GM23338 (cell line): ENCODE results near the gene TULP4.

Experiments used
- CREB1 ChIP-seq: fragments of 250-450 bp; sonication (Bioruptor Pico); IDR thresholded peaks from 2 replicates; pipeline ENCODE4 v1.5.0; 2020; ENCODE audit warnings: low read depth, mild to moderate bottlenecking, moderate library complexity
- EZH2 ChIP-seq: fragments of 200-600 bp; sonication (generic); IDR thresholded peaks from one replicate; pipeline ENCODE4 v1.8.0; 2017; ENCODE audit warnings: antibody characterized with exemption, mild to moderate bottlenecking, low read depth; ENCODE audit not compliant: unreplicated experiment
- EZH2phosphoT487 ChIP-seq: fragments of 200-600 bp; sonication (generic); IDR thresholded peaks from one replicate; pipeline ENCODE4 v1.8.1; 2018; ENCODE audit warnings: antibody characterized with exemption; ENCODE audit not compliant: unreplicated experiment
- JUNB ChIP-seq: IDR thresholded peaks from one replicate; pipeline ENCODE4 v1.6.1; 2016; ENCODE audit warnings: antibody characterized with exemption; ENCODE audit not compliant: unreplicated experiment
- POLR2AphosphoS5 ChIP-seq: IDR thresholded peaks from 2 replicates; pipeline ENCODE4 v1.6.1; 2016; ENCODE audit warnings: antibody characterized with exemption, low read depth
- STAT1 ChIP-seq: IDR thresholded peaks from one replicate; pipeline ENCODE4 v1.6.1; 2016; ENCODE audit warnings: antibody characterized with exemption; ENCODE audit not compliant: unreplicated experiment
- ZNF114 ChIP-seq: fragments of 250-450 bp; sonication (Bioruptor Pico); IDR thresholded peaks from 2 replicates; pipeline ENCODE4 v1.5.0; 2020; ENCODE audit warnings: mild to moderate bottlenecking, moderate library complexity
- ZNF331 ChIP-seq: fragments of 250-450 bp; sonication (Bioruptor Pico); IDR thresholded peaks from 2 replicates; pipeline ENCODE4 v1.5.0; 2020; ENCODE audit warnings: low read depth, mild to moderate bottlenecking, moderate library complexity
- TF ChIP-seq, protein P1 (sequence below), 2 experiments: fragments of 200-600 bp in 1 of 2; sonication (generic) in 1 of 2; conservative IDR thresholded peaks; 2 replicates each; pipeline versions ENCODE4 v1.5.1 to v1.6.1; 2016 to 2017; ENCODE audit warnings: antibody characterized with exemption in 2 of 2, low read depth in 2 of 2, mild to moderate bottlenecking in 2 of 2, moderate library complexity in 1 of 2
- TF ChIP-seq, protein P2 (sequence below): IDR thresholded peaks from one replicate; pipeline ENCODE4 v1.6.1; 2018; ENCODE audit warnings: antibody characterized with exemption; ENCODE audit not compliant: unreplicated experiment
- TF ChIP-seq, protein P3 (sequence below): IDR thresholded peaks from 2 replicates; pipeline ENCODE4 v1.6.1; 2016; ENCODE audit warnings: antibody characterized with exemption

- TF ChIP-seq, protein P1, sequence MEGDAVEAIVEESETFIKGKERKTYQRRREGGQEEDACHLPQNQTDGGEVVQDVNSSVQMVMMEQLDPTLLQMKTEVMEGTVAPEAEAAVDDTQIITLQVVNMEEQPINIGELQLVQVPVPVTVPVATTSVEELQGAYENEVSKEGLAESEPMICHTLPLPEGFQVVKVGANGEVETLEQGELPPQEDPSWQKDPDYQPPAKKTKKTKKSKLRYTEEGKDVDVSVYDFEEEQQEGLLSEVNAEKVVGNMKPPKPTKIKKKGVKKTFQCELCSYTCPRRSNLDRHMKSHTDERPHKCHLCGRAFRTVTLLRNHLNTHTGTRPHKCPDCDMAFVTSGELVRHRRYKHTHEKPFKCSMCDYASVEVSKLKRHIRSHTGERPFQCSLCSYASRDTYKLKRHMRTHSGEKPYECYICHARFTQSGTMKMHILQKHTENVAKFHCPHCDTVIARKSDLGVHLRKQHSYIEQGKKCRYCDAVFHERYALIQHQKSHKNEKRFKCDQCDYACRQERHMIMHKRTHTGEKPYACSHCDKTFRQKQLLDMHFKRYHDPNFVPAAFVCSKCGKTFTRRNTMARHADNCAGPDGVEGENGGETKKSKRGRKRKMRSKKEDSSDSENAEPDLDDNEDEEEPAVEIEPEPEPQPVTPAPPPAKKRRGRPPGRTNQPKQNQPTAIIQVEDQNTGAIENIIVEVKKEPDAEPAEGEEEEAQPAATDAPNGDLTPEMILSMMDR (conservative IDR thresholded peaks at IDR 0.05; ENCODE audit: low read depth in 2 of 2): no peak
- TF ChIP-seq EZH2phosphoT487: no peak
- no peak for TF ChIP-seq EZH2
- no peak for TF ChIP-seq JUNB
- TF ChIP-seq, protein P2, sequence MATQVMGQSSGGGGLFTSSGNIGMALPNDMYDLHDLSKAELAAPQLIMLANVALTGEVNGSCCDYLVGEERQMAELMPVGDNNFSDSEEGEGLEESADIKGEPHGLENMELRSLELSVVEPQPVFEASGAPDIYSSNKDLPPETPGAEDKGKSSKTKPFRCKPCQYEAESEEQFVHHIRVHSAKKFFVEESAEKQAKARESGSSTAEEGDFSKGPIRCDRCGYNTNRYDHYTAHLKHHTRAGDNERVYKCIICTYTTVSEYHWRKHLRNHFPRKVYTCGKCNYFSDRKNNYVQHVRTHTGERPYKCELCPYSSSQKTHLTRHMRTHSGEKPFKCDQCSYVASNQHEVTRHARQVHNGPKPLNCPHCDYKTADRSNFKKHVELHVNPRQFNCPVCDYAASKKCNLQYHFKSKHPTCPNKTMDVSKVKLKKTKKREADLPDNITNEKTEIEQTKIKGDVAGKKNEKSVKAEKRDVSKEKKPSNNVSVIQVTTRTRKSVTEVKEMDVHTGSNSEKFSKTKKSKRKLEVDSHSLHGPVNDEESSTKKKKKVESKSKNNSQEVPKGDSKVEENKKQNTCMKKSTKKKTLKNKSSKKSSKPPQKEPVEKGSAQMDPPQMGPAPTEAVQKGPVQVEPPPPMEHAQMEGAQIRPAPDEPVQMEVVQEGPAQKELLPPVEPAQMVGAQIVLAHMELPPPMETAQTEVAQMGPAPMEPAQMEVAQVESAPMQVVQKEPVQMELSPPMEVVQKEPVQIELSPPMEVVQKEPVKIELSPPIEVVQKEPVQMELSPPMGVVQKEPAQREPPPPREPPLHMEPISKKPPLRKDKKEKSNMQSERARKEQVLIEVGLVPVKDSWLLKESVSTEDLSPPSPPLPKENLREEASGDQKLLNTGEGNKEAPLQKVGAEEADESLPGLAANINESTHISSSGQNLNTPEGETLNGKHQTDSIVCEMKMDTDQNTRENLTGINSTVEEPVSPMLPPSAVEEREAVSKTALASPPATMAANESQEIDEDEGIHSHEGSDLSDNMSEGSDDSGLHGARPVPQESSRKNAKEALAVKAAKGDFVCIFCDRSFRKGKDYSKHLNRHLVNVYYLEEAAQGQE: no peak
- TF ChIP-seq, protein P3, sequence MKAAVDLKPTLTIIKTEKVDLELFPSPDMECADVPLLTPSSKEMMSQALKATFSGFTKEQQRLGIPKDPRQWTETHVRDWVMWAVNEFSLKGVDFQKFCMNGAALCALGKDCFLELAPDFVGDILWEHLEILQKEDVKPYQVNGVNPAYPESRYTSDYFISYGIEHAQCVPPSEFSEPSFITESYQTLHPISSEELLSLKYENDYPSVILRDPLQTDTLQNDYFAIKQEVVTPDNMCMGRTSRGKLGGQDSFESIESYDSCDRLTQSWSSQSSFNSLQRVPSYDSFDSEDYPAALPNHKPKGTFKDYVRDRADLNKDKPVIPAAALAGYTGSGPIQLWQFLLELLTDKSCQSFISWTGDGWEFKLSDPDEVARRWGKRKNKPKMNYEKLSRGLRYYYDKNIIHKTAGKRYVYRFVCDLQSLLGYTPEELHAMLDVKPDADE: no peak
- no peak for TF ChIP-seq POLR2AphosphoS5
- TF ChIP-seq ZNF114 (CRISPR knock-in tag): no peak
- TF ChIP-seq ZNF331 (CRISPR knock-in tag): no peak
- no peak for TF ChIP-seq CREB1 (CRISPR knock-in tag)
- TF ChIP-seq STAT1: no peak
Measured at GRCh38 chr6:158437571-158437970, 125.3 kb downstream of the TULP4 start.
